Measurements from ENCODE around the gene FSD2. TPM values are rescaled to one million over a fixed set of nuclear protein-coding genes. Genes with fewer than 3 reads are reported as not detected.
A peak's percentile ranks its signal among the peaks of the same experiment; 100 is the strongest.

Gene FSD2
- total RNA-seq, 1 experiment from 2014 or later: not detected

- no peak overlapping the region for H3K27ac Mint-ChIP-seq (ENCODE audit: low read depth, unreplicated experiment)
- DNase-seq (ENCODE audit: unreplicated experiment): peak; percentile 13
- TF ChIP-seq CTCF (IDR thresholded peaks at IDR 0.05; ENCODE audit: unreplicated experiment): no peak
- peaks cover 6% of the 10 kb centered on the region for H3K4me1 Mint-ChIP-seq (ENCODE audit: insufficient read depth, unreplicated experiment)
- intact Hi-C loops (cut with micrococcal nuclease): loop anchor here (10.0 kb wide), 1 partner anchor 100 kb away; the partner anchor contains the start of gene AP3B2
- H3K4me3 Mint-ChIP-seq (ENCODE audit: unreplicated experiment): no peak overlapping the region
- ChIA-PET CTCF (interaction anchor here (0.6 to 1.1 kb wide), 3 partner anchors 20 to 52 kb away, joined by 3 to 4 read pairs (median 4); no protein-coding TSS in a partner anchor), POLR2A (interaction anchor here (0.7 to 3.1 kb wide), 5 partner anchors 9 to 266 kb away, joined by 3 to 12 read pairs (median 3); no protein-coding TSS in a partner anchor)
- BruUV-seq (replicated peaks): no TSS peak
- no peaks in the 10 kb centered on the region for H3K9me3 Mint-ChIP-seq (ENCODE audit: unreplicated experiment)
- no peaks in the 10 kb centered on the region for H3K36me3 Mint-ChIP-seq (ENCODE audit: insufficient read depth, unreplicated experiment)
- H3K27me3 Mint-ChIP-seq (ENCODE audit: insufficient read depth, unreplicated experiment): peaks cover 19% of the 10 kb centered on the region
These were observed 1.3 kb downstream of the FSD2 start for GRCh38 chr15:82804575-82804949.

GRCh38 chr15:82803793-82804574 lies 1.9 kb downstream of the FSD2 start:
- DNase-seq (ENCODE audit: unreplicated experiment): no peak
- CTCF ChIA-PET: interaction anchor here (0.6 to 1.1 kb wide), 3 partner anchors 19 to 51 kb away, joined by 3 to 4 read pairs (median 4); no protein-coding TSS in a partner anchor
- POLR2A ChIA-PET: interaction anchor here (0.5 to 3.1 kb wide), 6 partner anchors 10 to 266 kb away, joined by 3 to 12 read pairs (median 4); no protein-coding TSS in a partner anchor
- H3K27ac Mint-ChIP-seq (ENCODE audit: low read depth, unreplicated experiment): no peak overlapping the region
- intact Hi-C loops (cut with micrococcal nuclease): loop anchor here (10.0 kb wide), 1 partner anchor 99 kb away; the partner anchor contains the start of gene AP3B2
- H3K27me3 Mint-ChIP-seq (ENCODE audit: insufficient read depth, unreplicated experiment): peaks cover 25% of the 10 kb centered on the region
- no peaks in the 10 kb centered on the region for H3K9me3 Mint-ChIP-seq (ENCODE audit: unreplicated experiment)
- BruUV-seq (replicated peaks): no TSS peak
- TF ChIP-seq CTCF (IDR thresholded peaks at IDR 0.05; ENCODE audit: unreplicated experiment): no peak
- peaks cover 6% of the 10 kb centered on the region for H3K4me1 Mint-ChIP-seq (ENCODE audit: insufficient read depth, unreplicated experiment)
- H3K36me3 Mint-ChIP-seq (ENCODE audit: insufficient read depth, unreplicated experiment): no peaks in the 10 kb centered on the region
- no peak overlapping the region for H3K4me3 Mint-ChIP-seq (ENCODE audit: unreplicated experiment)

- no peaks in the 10 kb centered on the region for H3K9me3 Mint-ChIP-seq (ENCODE audit: unreplicated experiment)
- intact Hi-C loops (cut with micrococcal nuclease): loop anchor here (10.0 kb wide), 1 partner anchor 98 kb away; the partner anchor contains the start of gene AP3B2
- H3K4me1 Mint-ChIP-seq (ENCODE audit: insufficient read depth, unreplicated experiment): no peaks in the 10 kb centered on the region
- ChIA-PET CTCF (interaction anchor here (0.6 to 1.2 kb wide), 2 partner anchors 47 to 272 kb away, joined by 3 read pairs; no protein-coding TSS in a partner anchor), POLR2A (interaction anchor here (3.1 kb wide), 1 partner anchor 52 kb away, joined by 12 read pairs; no protein-coding TSS in a partner anchor)
- H3K27ac Mint-ChIP-seq (ENCODE audit: low read depth, unreplicated experiment): no peak overlapping the region
- DNase-seq (ENCODE audit: unreplicated experiment): no peak
- H3K27me3 Mint-ChIP-seq (ENCODE audit: insufficient read depth, unreplicated experiment): peaks cover 28% of the 10 kb centered on the region
- BruUV-seq (replicated peaks): no TSS peak
- no peak overlapping the region for H3K4me3 Mint-ChIP-seq (ENCODE audit: unreplicated experiment)
- TF ChIP-seq CTCF (IDR thresholded peaks at IDR 0.05; ENCODE audit: unreplicated experiment): no peak
- no peaks in the 10 kb centered on the region for H3K36me3 Mint-ChIP-seq (ENCODE audit: insufficient read depth, unreplicated experiment)
These were observed 3.4 kb downstream of the FSD2 start for GRCh38 chr15:82802497-82802896.

DNA sequence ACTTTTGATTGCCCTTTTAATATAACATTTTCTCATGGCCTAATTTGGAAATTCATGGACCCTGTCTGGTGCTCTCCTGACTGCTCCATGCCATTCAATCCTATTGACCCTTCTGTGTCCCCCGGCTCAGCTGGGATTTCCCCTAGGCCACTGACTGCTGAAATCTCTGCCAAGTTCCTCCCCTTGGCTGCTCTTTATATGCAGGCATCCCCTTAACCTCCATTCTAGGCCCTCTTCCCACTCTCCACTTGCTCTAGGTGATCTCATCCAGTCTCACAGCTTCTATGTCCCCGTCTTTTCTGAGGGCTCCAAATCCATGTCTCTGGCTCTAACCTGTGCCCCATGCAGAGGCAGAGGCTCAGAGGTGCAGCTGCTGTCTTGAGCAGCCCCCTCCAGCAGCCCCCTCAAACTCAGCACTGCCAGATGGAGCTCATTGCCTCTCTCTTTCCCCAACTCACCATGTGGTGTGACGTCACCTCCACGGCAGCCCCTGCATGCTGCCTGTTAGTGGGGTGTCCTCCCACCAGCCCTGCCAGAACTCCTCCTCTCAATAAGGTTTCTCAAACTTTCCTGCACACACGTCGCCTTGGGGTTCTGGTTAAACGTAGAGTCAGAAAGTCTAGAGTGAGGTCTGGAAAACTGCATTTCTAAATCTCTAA lies 6.6 kb downstream of the FSD2 start:
- H3K36me3 Mint-ChIP-seq (ENCODE audit: insufficient read depth, unreplicated experiment): no peaks in the 10 kb centered on the region
- no peak for TF ChIP-seq CTCF (IDR thresholded peaks at IDR 0.05; ENCODE audit: unreplicated experiment)
- peaks cover 28% of the 10 kb centered on the region for H3K27me3 Mint-ChIP-seq (ENCODE audit: insufficient read depth, unreplicated experiment)
- no peak overlapping the region for H3K4me3 Mint-ChIP-seq (ENCODE audit: unreplicated experiment)
- no peak overlapping the region for H3K27ac Mint-ChIP-seq (ENCODE audit: low read depth, unreplicated experiment)
- intact Hi-C loops (cut with micrococcal nuclease): no loop called here
- ChIA-PET POLR2A (interaction anchor here (1.0 to 1.7 kb wide), 2 partner anchors 11 to 49 kb away, joined by 3 to 5 read pairs; no protein-coding TSS in a partner anchor), CTCF (interaction anchor here (1.0 kb wide), 1 partner anchor 16 kb away, joined by 3 read pairs; no protein-coding TSS in a partner anchor)
- no TSS peak for BruUV-seq (replicated peaks)
- no peak for DNase-seq (ENCODE audit: unreplicated experiment)
- peaks cover 1% of the 10 kb centered on the region for H3K9me3 Mint-ChIP-seq (ENCODE audit: unreplicated experiment)
- no peaks in the 10 kb centered on the region for H3K4me1 Mint-ChIP-seq (ENCODE audit: insufficient read depth, unreplicated experiment)

Measured in MCF 10A (cell line).